Neural cell (in vitro differentiated cells): Measurements from ENCODE around the gene TLL1. TPM values are rescaled to one million over a fixed set of nuclear protein-coding genes. Genes with fewer than 3 reads are reported as not detected.

Source experiments
- H2AFZ ChIP-seq: fragments of 200-600, 300-800 bp; sonication (generic), shearing (Covaris generic); 2 replicates; pipeline ENCODE4 v1.6.0; 2014; ENCODE audit warnings: low read depth, mild to moderate bottlenecking, antibody characterized with exemption, low read length, moderate library complexity
- H3F3A ChIP-seq: fragments of 200-600 bp; shearing (Covaris generic); 2 replicates; pipeline ENCODE4 v1.6.1; 2016; ENCODE audit warnings: mild to moderate bottlenecking, moderate library complexity, mixed read lengths, antibody characterized with exemption, low read length; ENCODE audit not compliant: insufficient read depth, poor library complexity, severe bottlenecking
- H3K27ac ChIP-seq: fragments of 200-600, 300-800 bp; sonication (generic), shearing (Covaris generic); 2 replicates; pipeline ENCODE4 v1.5.1; 2014; ENCODE audit warnings: mild to moderate bottlenecking, low read length, moderate library complexity
- H3K27me3 ChIP-seq: fragments of 300-800, 200-600 bp; sonication (generic), shearing (Covaris generic); 2 replicates; pipeline ENCODE4 v1.6.0; 2014; ENCODE audit warnings: mild to moderate bottlenecking, low read depth, low read length, moderate library complexity; ENCODE audit not compliant: insufficient read depth
- H3K36me3 ChIP-seq: fragments of 300-800, 200-600 bp; sonication (generic), shearing (Covaris generic); 2 replicates; pipeline ENCODE4 v1.5.1; 2014; ENCODE audit warnings: mild to moderate bottlenecking, antibody characterized with exemption, low read length, moderate library complexity; ENCODE audit not compliant: insufficient read depth
- H3K4me2 ChIP-seq: fragments of 300-800, 200-600 bp; sonication (generic), shearing (Covaris generic); 2 replicates; pipeline ENCODE4 v1.6.0; 2014; ENCODE audit warnings: mild to moderate bottlenecking, low read length
- H3K4me3 ChIP-seq: fragments of 300-800, 200-600 bp; sonication (generic), shearing (Covaris generic); 2 replicates; pipeline ENCODE4 v1.5.1; 2014; ENCODE audit warnings: mild to moderate bottlenecking, low read length, moderate library complexity
- H3K79me2 ChIP-seq: fragments of 200-600 bp; shearing (Covaris generic); replicated peaks from 2 replicates; pipeline ENCODE4 v1.6.0; 2014; ENCODE audit warnings: mild to moderate bottlenecking, low read length, moderate library complexity; ENCODE audit not compliant: insufficient read depth
- H3K9ac ChIP-seq: fragments of 300-800, 200-600 bp; sonication (generic), shearing (Covaris generic); 2 replicates; pipeline ENCODE4 v1.6.1; 2016; ENCODE audit warnings: mild to moderate bottlenecking, low read length, mixed read lengths
- H3K9me2 ChIP-seq: fragments of 200-600 bp; shearing (Covaris generic); 2 replicates; pipeline ENCODE4 v1.6.1; 2016; ENCODE audit warnings: mild to moderate bottlenecking, low read length, mixed read lengths; ENCODE audit not compliant: insufficient read depth
- H3K9me3 ChIP-seq: fragments of 200-600, 300-800 bp; sonication (generic), shearing (Covaris generic); 2 replicates; pipeline ENCODE4 v1.6.1; 2016; ENCODE audit warnings: mild to moderate bottlenecking, mixed run types, low read length, moderate library complexity, mixed read lengths
- H4K20me1 ChIP-seq: fragments of 200-600 bp; shearing (Covaris generic); 2 replicates; pipeline ENCODE4 v1.6.1; 2016; ENCODE audit warnings: mild to moderate bottlenecking, mixed run types; ENCODE audit not compliant: insufficient read depth
- EP300 ChIP-seq: fragments of 450-650 bp; conservative IDR thresholded peaks from 2 replicates; pipeline ENCODE4 v1.6.1; 2014; ENCODE audit warnings: antibody characterized with exemption, mild to moderate bottlenecking, moderate library complexity; ENCODE audit not compliant: poor library complexity, severe bottlenecking
- EZH2 ChIP-seq: fragments of 200-600, 300-800 bp; shearing (Covaris generic), sonication (generic); IDR thresholded peaks from 2 replicates; pipeline ENCODE4 v1.6.1; 2014; ENCODE audit warnings: antibody characterized with exemption, low read length, borderline replicate concordance, mild to moderate bottlenecking; ENCODE audit not compliant: insufficient read depth, poor library complexity, severe bottlenecking
- MXI1 ChIP-seq: fragments of 450-650 bp; conservative IDR thresholded peaks from 2 replicates; pipeline ENCODE4 v1.6.1; 2014; ENCODE audit warnings: antibody characterized with exemption, mild to moderate bottlenecking; ENCODE audit not compliant: poor library complexity, severe bottlenecking
- POLR2AphosphoS5 ChIP-seq: IDR thresholded peaks from 2 replicates; pipeline ENCODE4 v1.6.1; 2012
- RAD21 ChIP-seq: fragments of 450-650 bp; conservative IDR thresholded peaks from 2 replicates; pipeline ENCODE4 v1.6.1; 2014; ENCODE audit warnings: antibody characterized with exemption, mild to moderate bottlenecking, moderate library complexity
- SMC3 ChIP-seq: fragments of 450-650 bp; conservative IDR thresholded peaks from 2 replicates; pipeline ENCODE4 v1.6.1; 2014; ENCODE audit warnings: antibody characterized with exemption, mild to moderate bottlenecking, moderate library complexity; ENCODE audit not compliant: poor library complexity
- TAF1 ChIP-seq: IDR thresholded peaks from 2 replicates; pipeline ENCODE4 v1.6.1; 2012; ENCODE audit warnings: low read depth
- polyA plus RNA-seq: library from polyadenylated mRNA; depleted of rRNA; stranded (reverse); fragments of >200 nt; gene quantifications from 2 replicates; pipeline ENCODE4 v1.2.3, GENCODE V29; 2014
- TF ChIP-seq, protein P1 (sequence below): fragments of 450-650 bp; IDR thresholded peaks from 2 replicates; pipeline ENCODE4 v1.5.1; 2014; ENCODE audit warnings: antibody characterized with exemption, mild to moderate bottlenecking, moderate library complexity; ENCODE audit not compliant: poor library complexity, severe bottlenecking
- TF ChIP-seq, protein P2 (sequence below): IDR thresholded peaks from 2 replicates; pipeline ENCODE4 v1.6.1; 2012; ENCODE audit warnings: borderline replicate concordance

Gene TLL1
- polyA plus RNA-seq, 1 donor from 2014 or later = not detected

DNA sequence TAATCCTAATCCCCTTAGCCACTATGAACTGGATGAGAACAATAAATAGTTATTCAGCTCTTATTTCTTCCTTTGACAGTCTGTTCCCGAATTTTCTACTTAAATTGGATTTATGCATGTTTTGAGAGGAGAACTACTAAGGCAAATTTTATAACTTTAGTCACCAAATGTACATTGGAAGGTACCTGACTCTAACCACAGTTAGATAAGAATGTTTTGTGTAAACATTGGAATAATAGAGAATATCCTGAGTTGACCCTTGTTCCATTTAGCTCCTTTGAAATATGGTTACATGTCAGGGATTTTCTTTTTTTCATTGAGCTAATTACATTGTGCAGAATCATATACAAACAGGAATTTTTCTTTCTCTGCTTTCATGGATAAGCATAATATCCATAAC, 202.6 kb downstream of the TLL1 start:
- TF ChIP-seq TAF1 = no peak
- TF ChIP-seq MXI1 = no peak
- no peak for TF ChIP-seq RAD21
- no peak for TF ChIP-seq EP300
- no peak for TF ChIP-seq SMC3
- H3K4me3 ChIP-seq = no peak overlapping the region

DNA sequence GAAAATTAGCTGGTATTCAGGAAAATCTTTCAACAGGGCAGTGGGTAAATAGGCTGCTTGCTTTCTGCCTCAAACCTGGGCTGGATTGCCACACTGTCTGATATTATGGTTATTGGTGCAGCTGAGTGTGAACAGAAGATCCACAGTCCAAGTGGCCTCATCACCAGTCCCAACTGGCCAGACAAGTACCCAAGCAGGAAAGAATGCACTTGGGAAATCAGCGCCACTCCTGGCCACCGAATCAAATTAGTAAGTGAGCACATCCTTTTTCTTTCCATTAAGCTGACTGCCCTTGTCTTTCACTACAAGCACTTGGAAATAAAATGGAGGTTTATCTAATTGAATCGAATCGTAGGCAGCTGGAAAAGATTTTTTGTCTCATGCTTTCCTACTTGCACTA, 204.7 kb downstream of the TLL1 start:
- Histone ChIP-seq H3K36me3 (no peaks in the 10 kb centered on the region), H3K9me3 (no peaks in the 10 kb centered on the region), H4K20me1 (no peaks in the 10 kb centered on the region), H3K9me2 (no peaks in the 10 kb centered on the region), H3K79me2 (no peaks in the 10 kb centered on the region), H3K9ac (no peak overlapping the region), H2AFZ (no peak overlapping the region), H3F3A (no peaks in the 10 kb centered on the region), H3K4me2 (no peak overlapping the region), H3K27ac (no peak overlapping the region), H3K4me3 (no peak overlapping the region), H3K27me3 (no peaks in the 10 kb centered on the region)
- TF ChIP-seq EZH2 (no peak), RAD21 (no peak), MXI1 (no peak), POLR2AphosphoS5 (no peak), SMC3 (no peak)

More for the DNA sequence above, 202.6 kb downstream of the TLL1 start:
- Histone ChIP-seq H3K36me3 (no peaks in the 10 kb centered on the region), H3K79me2 (no peaks in the 10 kb centered on the region), H3K27ac (no peak overlapping the region), H4K20me1 (no peaks in the 10 kb centered on the region), H2AFZ (no peak overlapping the region), H3K27me3 (no peaks in the 10 kb centered on the region), H3K9ac (no peak overlapping the region), H3K9me2 (no peaks in the 10 kb centered on the region), H3K9me3 (no peaks in the 10 kb centered on the region), H3F3A (no peaks in the 10 kb centered on the region), H3K4me2 (no peak overlapping the region)

DNA sequence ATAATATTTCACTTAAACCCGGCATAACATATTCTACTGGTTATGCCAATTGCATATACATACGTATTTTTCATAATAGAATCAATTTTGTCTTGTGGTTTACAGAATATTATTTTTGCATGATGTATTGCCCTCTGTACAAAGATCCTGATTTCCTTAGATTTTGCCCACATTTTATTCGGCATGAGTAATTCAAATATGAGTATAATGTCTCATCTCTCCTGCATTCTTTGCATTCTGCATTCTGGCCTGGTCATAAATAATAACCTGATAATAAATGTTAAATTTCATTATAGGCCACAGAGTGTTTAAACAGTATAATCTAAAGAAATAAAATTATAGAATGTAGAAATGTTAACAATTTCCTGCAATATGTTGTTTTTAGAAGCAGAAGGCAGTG, 205.3 kb downstream of the TLL1 start:
- Histone ChIP-seq H3K9me2 (no peaks in the 10 kb centered on the region), H3K36me3 (no peaks in the 10 kb centered on the region), H3K79me2 (no peaks in the 10 kb centered on the region), H3F3A (no peaks in the 10 kb centered on the region), H3K9ac (no peak overlapping the region), H3K27me3 (no peaks in the 10 kb centered on the region), H3K4me2 (no peak overlapping the region), H4K20me1 (no peaks in the 10 kb centered on the region), H2AFZ (no peak overlapping the region), H3K9me3 (no peaks in the 10 kb centered on the region), H3K27ac (no peak overlapping the region), H3K4me3 (no peak overlapping the region)
- no peak for TF ChIP-seq TAF1
- no peak for TF ChIP-seq SMC3
- TF ChIP-seq, protein P1, sequence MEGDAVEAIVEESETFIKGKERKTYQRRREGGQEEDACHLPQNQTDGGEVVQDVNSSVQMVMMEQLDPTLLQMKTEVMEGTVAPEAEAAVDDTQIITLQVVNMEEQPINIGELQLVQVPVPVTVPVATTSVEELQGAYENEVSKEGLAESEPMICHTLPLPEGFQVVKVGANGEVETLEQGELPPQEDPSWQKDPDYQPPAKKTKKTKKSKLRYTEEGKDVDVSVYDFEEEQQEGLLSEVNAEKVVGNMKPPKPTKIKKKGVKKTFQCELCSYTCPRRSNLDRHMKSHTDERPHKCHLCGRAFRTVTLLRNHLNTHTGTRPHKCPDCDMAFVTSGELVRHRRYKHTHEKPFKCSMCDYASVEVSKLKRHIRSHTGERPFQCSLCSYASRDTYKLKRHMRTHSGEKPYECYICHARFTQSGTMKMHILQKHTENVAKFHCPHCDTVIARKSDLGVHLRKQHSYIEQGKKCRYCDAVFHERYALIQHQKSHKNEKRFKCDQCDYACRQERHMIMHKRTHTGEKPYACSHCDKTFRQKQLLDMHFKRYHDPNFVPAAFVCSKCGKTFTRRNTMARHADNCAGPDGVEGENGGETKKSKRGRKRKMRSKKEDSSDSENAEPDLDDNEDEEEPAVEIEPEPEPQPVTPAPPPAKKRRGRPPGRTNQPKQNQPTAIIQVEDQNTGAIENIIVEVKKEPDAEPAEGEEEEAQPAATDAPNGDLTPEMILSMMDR = no peak
- no peak for TF ChIP-seq POLR2AphosphoS5
- no peak for TF ChIP-seq MXI1
- TF ChIP-seq EP300 = no peak

DNA sequence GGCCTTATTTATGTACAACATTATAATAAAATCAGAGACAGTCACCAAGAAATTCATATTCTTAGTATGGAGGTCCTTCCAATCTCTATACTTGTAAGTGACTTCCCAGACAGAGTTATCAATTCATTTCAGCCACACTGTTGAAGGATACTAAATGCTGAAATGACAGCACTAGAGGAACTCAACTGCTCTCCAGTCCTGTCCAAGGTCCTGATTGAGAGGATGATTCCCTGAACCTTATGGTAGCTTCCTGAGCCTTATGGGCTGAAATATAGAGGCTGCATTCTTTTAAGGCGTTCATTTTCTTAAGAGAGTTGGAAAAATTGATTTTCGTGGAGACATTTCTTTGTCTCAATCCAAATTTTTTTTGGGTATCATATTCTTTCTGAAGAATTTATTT, 205.9 kb downstream of the TLL1 start:
- Histone ChIP-seq H3K79me2 (no peaks in the 10 kb centered on the region), H3K9me2 (no peaks in the 10 kb centered on the region), H3K27me3 (no peaks in the 10 kb centered on the region), H3K27ac (no peak overlapping the region), H4K20me1 (no peaks in the 10 kb centered on the region), H3K9me3 (no peaks in the 10 kb centered on the region), H2AFZ (no peak overlapping the region), H3K4me3 (no peak overlapping the region), H3K36me3 (no peaks in the 10 kb centered on the region), H3F3A (no peaks in the 10 kb centered on the region), H3K4me2 (no peak overlapping the region), H3K9ac (no peak overlapping the region)
- TF ChIP-seq, protein P2, sequence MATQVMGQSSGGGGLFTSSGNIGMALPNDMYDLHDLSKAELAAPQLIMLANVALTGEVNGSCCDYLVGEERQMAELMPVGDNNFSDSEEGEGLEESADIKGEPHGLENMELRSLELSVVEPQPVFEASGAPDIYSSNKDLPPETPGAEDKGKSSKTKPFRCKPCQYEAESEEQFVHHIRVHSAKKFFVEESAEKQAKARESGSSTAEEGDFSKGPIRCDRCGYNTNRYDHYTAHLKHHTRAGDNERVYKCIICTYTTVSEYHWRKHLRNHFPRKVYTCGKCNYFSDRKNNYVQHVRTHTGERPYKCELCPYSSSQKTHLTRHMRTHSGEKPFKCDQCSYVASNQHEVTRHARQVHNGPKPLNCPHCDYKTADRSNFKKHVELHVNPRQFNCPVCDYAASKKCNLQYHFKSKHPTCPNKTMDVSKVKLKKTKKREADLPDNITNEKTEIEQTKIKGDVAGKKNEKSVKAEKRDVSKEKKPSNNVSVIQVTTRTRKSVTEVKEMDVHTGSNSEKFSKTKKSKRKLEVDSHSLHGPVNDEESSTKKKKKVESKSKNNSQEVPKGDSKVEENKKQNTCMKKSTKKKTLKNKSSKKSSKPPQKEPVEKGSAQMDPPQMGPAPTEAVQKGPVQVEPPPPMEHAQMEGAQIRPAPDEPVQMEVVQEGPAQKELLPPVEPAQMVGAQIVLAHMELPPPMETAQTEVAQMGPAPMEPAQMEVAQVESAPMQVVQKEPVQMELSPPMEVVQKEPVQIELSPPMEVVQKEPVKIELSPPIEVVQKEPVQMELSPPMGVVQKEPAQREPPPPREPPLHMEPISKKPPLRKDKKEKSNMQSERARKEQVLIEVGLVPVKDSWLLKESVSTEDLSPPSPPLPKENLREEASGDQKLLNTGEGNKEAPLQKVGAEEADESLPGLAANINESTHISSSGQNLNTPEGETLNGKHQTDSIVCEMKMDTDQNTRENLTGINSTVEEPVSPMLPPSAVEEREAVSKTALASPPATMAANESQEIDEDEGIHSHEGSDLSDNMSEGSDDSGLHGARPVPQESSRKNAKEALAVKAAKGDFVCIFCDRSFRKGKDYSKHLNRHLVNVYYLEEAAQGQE = no peak
- no peak for TF ChIP-seq POLR2AphosphoS5
- TF ChIP-seq SMC3 = no peak
- no peak for TF ChIP-seq RAD21
- TF ChIP-seq EP300 = no peak
- TF ChIP-seq TAF1 = no peak
- no peak for TF ChIP-seq EZH2
- no peak for TF ChIP-seq MXI1
- TF ChIP-seq, protein P1 = no peak
